GF-D8 (cell line): ENCODE data around the gene FSIP1.

Experiments used
- DNase-seq: peaks from one replicate; lab custom pipeline; 2025; lab: John Stamatoyannopoulos, UW

FSIP1 gene

DNA sequence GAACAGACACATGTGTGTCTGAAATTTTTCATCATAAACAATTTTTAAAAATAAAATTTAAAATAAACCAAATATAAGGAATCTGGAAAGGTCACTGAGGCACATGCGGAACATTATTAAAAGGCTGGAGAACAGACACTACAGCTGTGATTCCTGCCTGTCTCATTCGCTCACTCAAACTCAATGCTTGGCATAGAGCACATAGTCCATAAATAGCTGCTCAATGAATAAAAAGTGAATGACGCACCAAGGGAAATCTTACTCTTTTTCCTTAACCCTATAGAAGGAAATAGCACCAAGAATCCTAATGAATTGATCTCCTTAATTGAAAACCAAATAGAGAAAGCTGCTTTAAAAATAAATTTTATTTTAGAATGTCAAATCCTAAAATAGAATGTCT is 98.4 kb downstream of the FSIP1 start:
- DNase-seq, result no peak

DNA sequence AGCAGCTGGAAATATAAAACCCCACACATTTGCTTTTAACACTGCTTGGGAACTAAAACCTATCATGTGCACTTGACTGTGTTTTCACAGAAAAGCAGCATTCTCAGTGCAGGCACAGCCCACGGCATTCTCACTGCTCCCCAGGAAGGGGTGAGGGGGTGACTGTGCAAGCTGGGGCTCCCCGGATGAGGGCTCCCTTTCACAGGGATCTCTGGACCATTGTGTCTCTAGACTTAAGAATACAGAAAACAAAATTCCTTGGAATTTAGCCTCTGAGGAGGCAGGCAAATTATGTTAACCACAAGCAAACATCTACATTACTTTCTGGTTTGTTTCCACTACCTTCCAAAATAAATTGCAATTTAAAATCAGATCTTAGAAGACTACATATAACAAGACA is 100.3 kb downstream of the FSIP1 start:
- no peak for DNase-seq

DNA sequence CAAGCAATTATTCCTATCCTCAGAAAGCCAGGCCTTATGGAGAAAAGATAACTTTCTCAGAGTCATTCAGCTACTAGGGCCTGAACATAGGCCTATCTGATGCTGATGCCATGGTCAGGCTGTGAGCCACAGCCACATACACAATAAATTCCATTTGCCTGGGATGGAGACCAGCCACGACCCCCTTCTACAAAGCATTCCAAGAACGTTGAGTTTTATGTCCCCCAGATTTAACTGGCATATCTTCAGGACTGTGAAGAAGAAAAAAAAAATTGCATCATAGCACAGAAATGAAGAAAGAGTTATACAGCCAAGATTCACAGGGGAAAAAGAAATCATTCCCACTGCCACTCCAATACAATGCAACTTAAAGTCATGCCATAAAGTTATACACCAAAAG is 101.8 kb downstream of the FSIP1 start:
- no peak for DNase-seq

DNA sequence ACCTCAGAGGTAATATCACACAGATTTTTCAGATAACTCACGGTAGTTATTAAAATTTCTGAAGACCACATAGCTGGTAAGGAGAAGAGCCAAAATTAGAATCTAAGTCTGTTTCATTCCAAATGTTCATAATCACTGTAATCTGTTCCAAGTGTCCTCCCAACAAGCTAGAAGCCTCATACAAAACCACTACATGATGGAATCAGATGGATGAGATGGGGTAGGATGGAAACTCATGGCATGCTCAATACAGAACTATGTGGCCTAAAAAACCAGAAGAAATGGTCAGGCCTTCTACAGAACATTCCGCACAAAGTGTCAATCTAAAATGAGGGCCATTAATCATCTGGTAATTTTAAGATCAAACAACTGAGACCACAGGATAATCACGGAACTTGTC is 110.0 kb downstream of the FSIP1 start:
- no peak for DNase-seq

DNA sequence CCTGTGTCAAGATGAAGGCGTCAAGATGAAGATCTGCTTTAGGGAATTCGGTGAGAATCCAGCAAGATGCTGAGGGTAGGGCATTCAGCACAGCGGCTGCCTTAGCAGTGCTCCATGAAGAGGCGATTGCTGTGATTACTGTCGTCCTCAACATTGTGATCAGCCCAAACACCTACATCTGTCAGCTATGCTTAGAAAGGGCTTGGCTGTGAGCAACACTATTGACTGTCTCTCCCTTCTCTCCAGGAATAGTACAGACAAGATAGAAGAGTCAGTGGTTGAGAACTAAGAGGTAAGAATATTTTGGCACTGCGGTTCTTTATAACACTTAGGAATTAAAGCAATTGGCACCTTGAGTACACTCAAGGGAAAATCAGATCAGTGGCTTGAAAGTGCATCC is 110.5 kb downstream of the FSIP1 start:
- no peak for DNase-seq

DNA sequence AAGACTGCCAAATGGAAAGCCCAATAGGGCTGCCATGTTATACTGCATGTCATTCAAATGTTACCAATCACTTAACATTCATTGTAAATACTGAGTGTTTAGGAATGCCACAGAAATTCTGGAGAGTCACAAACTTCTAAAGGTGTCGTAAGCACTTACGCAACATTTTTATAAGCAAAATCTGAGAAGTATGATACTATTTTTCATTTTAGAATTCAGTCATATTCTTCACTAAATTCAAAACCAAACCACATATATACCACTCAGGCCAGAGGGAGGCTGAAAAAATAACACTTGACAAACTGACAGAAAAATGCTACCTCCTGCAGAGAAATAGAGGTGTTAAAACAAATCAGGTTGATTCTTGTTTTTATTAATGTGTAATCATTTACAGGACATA is 112.0 kb downstream of the FSIP1 start:
- no peak for DNase-seq

DNA sequence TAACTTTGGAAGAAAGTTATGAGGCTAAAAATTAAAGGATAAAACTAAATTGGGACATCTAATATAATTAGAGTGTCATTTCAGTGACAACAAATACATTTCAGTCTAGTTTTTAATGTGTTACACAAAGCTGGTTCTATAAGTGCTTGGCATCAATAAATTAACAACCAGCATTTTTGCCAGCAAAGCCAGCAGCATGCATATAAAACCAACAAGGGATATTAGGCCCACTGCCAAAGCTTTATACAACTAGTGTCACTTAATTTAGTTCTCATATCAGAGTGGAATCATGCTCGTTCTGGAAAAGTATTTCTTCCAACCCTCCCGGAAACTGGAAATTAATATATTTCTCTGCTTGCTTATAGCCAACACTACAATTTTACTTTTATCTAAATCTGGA is 113.0 kb downstream of the FSIP1 start:
- no peak for DNase-seq

DNA sequence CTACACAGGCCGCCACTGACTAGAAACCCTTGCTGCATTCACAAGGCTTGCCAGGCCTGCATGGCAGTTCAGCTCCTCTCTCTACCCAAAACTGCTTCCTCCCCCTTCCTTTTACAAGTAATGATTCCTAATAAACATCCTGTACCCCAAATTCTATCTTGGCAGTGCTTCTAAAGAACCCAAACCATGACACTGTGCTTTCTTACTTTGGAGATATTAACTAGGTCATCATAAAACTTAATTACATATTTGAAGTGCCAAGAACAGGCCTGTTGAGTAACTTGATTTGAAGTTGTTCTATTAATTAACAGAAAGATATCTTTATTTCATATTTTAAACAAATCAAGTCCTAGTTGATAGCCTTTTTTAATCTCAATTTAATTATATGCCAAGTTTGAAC is 113.4 kb downstream of the FSIP1 start:
- no peak for DNase-seq

DNA sequence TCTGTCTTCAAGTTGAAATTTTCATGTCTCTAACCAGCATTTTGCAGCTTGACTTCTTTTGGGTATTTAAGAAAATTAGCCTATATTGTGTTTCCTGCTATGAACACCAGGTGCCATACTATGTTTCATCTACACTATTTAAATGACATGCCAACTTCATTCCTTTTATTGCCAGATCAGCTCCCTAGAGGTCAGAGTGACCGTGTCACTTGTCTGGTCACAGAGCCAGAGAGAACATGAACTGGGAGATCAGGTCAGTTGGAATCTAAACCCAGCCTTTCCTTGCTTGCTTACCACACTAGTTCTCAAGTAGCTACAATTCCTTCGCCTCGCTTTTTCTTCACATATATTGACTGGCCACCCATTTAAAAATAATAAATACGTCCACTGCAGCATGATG is 114.2 kb downstream of the FSIP1 start:
- DNase-seq, result no peak

DNA sequence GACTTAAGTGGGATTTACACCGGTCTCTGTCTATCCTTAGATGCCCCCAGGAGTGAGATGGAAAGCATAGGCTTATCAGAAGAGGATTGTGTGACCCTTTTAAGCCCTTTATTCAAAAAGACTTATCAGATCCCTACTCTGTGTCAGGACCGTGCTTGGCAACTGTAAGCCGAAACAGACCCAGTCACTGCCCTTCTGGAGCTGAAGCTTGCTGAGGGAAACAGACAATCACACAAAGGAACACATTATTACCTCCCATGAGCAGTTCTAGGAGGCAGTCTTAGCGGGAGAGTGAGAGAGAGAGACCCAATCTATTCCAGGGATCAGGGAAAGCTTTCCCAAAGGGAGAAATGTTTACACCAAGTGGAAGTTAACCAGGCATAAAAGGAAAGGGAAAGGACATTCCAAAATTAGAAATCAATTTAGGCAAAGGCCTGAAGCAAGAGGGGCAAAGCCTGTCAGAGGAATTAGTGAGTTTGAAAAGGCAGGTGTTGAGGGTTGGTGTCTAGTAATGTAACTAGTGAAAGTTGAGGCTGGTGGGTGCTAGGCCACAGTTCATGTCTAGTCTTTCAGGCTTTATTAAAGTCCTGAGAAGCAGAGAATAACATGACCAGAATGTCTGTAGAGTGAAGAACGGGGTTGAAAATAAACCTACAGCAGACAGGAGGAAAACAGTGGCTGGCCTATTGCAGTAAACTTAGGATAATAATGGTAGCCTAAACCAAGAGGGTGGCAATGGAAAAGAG is 115.1 kb downstream of the FSIP1 start:
- DNase-seq, result no peak

DNA sequence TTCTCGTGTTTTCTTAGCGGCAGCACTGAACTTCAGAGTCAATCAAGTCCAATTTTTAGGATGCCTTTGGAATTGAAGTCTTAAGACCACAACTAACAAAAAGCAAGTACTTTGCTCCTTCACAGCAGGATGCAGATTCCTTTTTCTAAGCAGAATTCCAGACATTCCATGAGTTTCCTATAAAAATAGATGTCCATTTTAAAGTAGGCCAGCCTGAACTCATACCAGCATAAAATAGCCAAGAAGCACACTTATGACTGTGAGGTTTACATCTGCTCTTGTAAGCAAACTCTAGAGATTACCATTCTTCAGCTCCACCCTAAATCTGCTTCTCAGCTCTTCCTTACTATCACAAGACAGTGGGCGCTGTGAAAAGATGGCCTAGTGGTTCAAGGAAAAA is 116.0 kb downstream of the FSIP1 start:
- no peak for DNase-seq

DNA sequence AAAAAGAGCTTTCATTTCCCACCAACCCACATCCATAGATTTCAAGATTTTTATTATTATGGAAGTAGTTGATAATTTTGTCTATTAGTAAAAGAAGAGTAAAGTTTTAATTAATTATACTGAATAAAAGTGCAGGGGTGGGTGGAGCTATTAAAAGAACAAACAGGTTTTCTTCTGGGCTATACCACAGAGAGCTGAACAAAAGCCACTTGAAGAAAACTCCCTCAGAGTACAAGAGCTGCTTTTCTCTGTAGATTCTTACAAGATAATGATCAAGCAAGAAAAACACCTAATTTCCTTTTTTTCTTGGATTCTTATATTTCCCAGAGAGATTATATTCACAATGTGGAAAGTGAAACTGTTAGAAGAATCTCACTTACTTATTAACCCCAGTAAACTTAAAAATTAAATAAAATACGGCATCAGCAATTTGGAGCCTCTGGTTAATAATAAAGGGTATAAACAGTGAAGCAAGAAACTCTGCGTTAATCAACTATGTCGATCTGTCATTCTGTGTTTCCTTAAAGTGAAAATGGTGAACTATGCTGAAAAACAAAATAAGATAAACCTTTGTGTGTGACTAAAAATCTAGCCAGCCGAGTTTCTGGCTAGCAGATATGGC is 116.9 kb downstream of the FSIP1 start:
- DNase-seq, result no peak

DNA sequence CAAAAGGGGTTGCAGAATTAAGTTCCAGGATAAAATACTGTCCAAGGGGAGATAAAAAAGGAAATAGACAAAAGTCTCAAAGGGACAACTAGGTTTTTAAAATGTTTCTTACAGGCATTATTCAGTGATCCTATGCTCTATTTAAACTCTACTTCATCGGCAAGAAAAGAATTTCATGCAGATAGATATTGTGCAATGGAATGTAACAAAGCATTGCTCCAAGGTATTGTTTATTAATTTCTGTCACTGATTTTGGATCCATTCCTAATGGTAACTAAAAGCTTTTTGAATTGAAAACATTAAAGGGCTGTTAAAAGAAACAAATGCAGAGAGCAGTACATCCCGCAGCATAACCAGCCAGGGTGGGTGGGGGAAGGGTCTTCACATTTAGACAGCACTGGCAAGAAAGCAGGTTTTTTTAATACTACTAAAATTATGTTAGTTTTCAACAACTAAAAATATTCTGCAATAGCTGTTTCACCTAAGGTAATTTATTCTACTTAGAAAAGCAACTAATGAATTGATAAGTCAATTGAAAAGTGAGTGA is 118.9 kb downstream of the FSIP1 start:
- no peak for DNase-seq

DNA sequence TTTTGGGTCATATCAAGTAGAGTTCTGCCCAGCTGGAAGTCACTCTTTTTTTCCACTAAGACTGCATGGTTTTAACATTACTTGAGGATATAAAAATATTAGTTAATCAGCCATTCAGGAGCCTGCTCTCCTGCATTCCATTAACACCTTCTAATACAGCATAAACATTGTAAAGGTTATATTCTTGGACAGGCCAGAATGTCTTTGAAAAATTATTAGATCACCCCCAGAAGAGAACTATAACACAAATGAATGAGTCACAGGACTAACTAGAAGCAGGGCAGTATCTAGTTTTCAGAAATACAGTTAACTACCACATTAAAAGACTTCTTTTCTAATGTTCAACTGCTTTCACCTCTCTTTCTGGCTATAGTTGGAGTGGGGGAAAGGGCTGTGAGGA is 120.9 kb downstream of the FSIP1 start:
- DNase-seq, result no peak

DNA sequence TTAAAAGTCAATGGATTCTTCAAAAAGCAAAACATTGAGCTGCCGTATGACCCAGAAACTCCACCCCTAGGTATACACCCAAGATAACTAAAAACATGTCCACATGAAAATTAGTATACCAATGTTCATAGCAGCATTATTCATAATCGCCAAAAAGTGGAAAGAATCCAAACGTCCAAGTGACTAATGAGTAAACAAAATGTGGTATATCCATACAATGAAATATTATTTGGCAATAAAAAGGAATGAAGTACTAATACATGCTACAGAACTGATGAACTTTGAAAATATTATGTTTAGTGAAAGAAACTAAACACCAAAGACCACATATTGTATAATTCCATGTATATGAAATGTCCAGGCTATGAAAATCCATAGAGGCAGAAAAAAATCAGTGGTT is 123.9 kb downstream of the FSIP1 start:
- no peak for DNase-seq

DNA sequence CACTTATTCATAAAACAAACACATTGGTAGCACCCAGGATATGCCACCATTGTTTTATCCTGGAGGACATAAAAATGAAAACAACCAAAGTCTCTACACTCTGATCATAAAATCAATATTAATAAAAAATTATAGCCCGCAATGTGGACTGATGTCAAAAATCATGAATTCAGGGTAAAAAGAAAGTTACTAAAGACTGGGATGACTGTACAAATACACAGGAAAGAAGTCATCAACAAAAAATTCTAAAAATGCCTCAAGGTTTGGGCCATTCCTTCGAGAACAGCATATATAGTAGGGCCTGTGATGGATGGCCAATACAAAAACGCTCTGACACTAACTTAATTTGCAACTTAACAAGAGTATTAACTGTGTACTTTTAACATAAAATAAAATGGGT is 125.0 kb downstream of the FSIP1 start:
- no peak for DNase-seq

DNA sequence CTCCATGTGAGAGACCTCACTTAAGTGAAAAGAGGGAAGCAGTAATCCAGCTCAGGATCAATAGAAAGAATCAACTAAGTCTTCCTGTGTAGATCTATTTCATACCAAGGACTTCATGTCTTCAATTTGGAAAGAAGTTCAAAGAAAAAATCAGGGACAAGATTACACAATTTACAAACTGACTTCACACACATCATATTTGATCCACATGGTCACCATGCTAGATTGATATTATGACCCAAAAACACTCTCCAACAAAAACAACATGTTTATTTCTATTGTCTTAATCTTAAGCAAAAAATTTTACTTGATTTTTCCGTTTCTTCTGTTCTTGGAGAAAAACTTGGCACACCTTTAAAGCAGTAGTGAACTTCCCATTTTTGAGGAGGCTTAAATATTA is 125.5 kb downstream of the FSIP1 start:
- DNase-seq, result no peak

DNA sequence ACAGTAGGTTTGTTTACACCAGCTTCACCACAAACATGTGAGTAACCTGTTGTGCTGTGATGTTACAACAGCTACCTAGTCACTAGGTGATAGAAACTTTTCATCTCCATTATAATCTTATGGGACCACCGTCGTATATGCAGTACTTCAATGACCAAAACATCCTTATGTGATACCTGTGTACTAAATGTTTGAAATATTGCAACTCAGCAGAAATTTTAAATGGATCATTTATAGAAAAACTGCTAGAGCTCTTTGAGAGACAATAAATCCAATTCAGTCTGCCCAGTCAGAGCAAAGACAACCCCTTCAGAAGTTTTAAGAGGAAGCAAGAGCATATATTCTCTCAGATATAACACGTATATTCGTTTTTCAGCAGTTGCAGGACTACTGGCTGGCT is 128.3 kb downstream of the FSIP1 start:
- DNase-seq, result no peak

DNA sequence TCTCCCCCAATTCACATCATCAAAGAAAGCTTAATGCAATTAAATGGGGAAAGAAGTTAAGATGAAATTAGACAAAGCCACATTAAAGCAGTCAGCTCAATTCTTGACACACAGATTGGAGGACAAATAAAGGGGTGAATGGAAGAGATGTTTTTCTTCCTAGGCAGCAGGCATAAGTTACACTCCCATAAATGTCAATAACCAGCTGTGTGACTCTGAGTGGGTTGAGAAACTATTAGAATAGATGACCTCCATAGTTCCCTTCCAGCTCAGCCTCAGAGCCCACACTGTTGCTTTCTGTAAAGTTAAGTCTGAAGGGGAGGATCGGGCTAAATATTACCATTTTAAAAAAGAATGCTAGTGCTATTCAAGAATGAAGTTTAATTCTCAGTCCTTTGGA is 130.8 kb downstream of the FSIP1 start:
- DNase-seq, result no peak

DNA sequence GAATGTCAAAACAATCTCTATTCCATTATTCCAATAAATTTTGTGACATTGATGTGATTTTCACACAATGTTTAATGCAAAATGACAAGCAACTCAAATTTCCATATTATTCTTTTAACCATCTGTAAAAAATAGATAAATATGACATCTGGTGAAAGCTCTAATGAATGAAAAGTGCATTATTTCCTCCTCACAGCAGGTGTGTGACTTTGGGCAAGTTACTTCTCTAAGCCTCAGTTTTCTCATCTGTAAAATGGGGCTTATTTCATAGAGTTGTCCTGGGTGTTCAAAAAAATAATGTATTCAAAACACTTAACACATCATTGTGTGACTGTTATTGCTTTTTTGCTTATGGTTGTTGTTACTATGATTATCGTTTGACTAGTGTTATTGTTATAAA is 131.3 kb downstream of the FSIP1 start:
- no peak for DNase-seq

DNA sequence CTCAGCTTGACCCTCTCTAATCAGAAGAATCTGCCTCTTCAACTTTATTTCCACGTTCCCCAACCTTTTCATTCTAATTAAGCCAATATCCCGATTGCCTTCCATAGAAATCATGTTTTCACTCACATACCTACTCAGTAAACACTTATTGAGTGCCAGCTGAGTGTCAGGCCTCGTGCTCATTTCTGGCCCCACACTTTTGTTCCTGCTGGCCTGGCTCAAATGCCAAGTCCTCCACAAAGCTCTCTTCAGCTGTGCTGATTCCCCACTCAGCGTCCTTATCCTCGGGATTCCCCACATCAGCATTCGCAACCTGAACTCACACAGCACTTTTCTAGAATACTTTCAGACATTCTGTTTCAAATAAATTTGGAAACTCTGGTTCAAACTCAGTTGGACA is 132.9 kb downstream of the FSIP1 start:
- no peak for DNase-seq

DNA sequence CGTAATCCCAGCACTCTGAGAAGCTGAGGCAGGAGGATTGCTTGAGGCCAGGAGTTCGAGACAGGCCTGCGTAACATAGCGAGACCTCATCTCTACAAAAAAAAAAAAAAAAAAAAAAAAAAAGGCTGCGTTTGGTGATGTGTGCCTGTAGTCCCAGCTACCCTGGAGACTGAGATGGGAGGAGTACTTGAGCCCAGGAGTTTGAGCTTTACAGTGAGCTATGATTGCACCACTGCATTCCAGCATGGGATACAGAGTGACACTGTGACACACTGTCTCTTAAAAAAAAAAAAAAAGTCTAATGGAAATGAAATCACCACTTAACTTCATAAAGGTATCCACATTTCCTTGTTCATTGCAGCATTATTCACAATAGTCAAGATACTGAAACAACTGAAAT is 136.2 kb downstream of the FSIP1 start:
- no peak for DNase-seq

DNA sequence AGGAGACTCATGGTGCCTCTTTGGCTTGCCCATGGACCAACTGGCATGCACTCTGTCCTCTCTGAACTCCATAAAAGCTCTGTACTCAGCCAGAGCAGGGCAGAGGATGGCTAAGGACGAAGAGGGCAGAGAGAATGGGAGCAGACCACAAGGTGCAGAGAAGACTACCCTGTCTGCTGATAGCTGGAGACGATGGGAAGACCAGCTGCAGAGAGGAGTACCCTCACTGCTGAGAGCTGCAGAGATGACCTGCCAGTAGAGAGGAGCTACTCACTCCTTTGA is 136.7 kb downstream of the FSIP1 start:
- DNase-seq, result no peak
